HG02943 (cell line): ENCODE measurements around the gene CLRN1.
"Not testable (repeated sequence)": the region's sequence is repeated elsewhere in the genome, so short reads cannot be mapped to it uniquely, and the experiment has no call there.

Source experiments
- ATAC-seq: cut with Tn5 transposase; IDR thresholded peaks from one replicate; pipeline ENCODE4 v1.9.1; 2021; ENCODE audit warnings: mild to moderate bottlenecking, low read depth, moderate library complexity; ENCODE audit not compliant: unreplicated experiment

CLRN1 gene

DNA sequence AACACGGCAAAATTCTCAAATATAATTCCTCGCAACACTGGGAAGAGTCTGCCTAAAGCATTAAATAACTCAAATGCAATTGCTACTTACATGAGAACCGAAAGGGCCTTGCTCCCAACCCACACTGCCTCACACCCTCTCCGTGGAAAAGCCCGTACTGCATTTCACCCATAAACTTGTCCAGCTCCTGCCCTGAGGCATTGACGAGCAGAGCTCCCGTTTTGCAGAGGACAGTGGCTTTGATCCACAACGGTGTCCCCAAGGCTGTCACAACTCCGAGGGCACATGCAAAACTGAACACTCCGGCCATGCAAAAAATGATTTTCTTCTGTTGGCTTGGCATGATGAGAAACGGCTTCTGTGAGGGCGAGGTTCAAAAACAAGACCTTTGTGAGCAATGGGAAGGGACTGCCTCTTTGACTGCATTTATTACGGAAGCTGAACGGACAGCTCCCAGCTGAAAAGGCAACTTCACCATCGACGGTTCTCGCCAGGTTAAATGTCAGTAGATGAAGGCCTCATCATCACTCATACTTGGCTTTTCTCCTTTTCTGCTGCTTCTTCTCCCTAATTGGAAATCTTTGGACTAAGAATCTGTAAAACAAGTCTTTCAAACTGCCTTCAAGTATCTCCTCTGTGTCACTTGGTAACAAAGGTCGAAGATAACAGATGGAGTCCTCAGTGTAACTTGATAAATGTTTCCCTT is at the start of gene CLRN1:
Gene CLRN1 (minus strand): TSS at position 362 of the 706 bp plus-strand sequence. CDS start 19 bp downstream, at position 343.
- ATAC-seq = no peak

DNA sequence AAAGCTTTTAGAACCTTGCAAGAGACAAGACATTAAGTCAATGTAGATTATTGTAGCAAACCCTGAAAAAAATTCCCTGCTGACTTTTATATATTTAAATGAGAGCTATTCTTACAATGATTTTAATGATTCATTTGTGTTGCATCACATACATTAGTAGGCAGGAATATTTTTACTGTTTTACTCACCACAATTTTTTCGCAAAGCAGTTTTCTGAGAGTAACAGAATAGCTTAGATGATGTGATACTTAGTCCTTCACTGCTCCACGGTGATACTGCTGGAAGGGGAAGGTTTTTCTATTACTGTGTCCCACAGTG is 43.9 kb upstream of the CLRN1 start:
- no peak for ATAC-seq

- ATAC-seq = no peak
These were observed 43.4 kb upstream of the CLRN1 start for GRCh38 chr3:151015767-151016477.

DNA sequence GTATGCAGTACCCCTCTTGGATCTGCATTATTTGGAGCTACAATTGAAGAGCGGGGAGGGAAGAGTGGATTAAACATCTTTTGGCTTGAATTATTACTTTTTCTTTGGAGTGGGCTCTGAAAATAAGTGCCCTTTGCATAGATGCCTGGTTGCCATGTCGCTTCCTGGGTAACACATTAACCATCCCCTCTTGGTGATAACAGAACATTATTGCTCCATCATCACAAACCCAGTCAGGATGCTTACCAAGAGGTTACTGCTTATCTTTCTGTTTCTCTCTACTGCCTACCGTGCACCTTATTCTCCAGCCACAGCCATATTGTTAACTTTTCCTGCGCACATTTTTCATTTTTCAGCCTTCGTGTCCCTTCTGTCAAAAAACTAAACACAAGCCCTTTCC is 42.7 kb upstream of the CLRN1 start:
- ATAC-seq = no peak

DNA sequence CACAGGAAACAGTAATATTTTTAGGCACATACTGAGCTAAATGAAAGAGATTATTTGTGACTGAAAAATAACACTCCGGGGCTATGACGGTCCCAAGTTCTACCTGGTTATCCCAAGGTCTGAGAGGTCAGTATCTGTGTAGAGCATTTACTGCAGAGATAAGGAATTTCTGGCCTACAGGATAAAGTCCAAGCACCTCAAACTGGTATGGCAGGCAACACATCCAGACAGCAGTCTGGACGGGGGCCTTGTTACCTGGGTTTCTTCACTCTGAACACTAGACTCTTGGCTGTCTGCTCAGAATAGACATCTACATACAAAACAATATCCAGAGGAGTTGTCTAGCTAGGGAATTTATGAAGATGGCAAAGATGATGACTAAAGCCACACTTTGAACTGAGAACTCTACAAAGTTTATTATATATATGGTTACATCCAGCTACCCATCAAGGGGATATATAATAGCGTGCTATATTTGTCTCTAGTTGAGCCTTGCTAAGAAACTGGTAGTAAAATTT is 42.0 kb upstream of the CLRN1 start:
- no peak for ATAC-seq

DNA sequence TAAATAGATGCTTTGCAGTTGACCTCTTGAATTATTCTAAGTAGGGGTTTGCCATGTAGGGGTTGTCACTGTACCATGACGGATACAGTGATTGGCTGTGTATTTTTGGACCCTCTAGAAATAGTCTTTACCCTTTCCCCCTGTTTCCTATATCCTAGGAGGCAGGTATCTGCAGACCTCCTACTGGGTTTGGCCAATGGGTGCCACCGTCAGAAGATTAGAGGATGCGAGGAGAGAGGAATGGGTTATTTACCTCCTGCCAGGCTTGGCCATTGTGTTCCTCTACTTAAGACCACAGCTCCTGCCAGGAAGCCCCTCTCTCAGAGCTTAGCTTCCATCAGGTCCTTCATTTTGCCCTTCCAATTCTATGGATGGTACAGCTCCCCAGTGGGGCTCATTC is 40.2 kb upstream of the CLRN1 start:
- ATAC-seq = no peak

- ATAC-seq = no peak
These were observed 38.9 kb upstream of the CLRN1 start for GRCh38 chr3:151011427-151011826.

DNA sequence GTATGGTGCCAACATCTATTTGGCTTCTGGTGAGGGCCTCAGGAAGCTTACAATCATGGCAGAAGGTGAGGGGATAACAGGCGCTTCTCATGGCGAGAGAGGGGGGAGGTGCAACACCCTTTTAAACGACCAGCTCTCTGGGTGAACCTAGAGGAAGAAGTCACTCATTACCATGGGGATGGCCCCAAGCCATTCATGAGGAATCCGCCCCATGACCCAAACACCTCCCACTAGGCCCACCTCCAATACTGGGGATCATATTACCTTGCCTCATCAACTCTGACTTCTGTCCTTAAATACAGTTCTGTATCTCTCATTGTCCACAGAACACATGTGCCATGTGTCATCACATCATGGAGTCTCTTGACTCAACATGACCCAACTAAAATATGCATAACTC is 37.5 kb upstream of the CLRN1 start:
- ATAC-seq = no peak

GRCh38 chr3:151009430-151009829 is 36.9 kb upstream of the CLRN1 start:
- no peak for ATAC-seq

DNA sequence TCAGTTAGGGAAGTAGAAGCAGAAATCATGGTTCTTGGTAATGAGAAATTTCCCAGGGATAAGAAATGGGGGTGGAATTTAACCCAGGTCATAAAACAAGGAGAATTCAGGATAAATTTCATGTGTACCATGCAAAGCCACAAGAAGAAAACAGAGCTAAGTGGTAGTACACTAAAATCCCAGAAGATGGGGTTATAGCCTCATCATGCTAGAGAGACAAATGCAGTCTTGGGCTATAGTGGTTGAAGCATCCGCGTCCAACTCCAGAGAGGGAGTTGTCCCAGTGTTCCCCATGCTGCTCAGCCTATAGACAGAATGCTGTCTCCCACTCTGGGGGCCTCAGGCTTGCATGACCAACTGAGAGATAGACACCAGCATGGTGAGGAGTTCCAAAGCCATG is 36.2 kb upstream of the CLRN1 start:
- no peak for ATAC-seq

DNA sequence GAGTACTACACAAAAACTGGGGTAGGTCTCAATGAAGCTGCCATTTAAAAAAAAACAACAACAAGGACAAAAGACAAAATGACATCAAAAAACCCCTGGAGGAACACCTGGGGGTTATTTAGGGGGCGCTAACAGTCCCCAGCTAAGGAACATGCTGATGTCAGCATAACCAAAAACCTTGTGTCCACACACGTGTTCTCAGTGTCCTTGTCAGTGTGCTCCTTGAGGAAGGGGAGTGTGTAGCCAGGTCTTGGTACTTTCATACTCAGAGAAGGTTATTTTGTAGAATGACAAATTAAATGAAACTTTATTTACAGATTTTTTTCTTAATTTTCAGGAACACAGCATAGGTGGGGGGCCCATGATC is 31.2 kb upstream of the CLRN1 start:
- ATAC-seq = no peak

- ATAC-seq = no peak
These were observed 30.7 kb upstream of the CLRN1 start for GRCh38 chr3:151003029-151003767.

DNA sequence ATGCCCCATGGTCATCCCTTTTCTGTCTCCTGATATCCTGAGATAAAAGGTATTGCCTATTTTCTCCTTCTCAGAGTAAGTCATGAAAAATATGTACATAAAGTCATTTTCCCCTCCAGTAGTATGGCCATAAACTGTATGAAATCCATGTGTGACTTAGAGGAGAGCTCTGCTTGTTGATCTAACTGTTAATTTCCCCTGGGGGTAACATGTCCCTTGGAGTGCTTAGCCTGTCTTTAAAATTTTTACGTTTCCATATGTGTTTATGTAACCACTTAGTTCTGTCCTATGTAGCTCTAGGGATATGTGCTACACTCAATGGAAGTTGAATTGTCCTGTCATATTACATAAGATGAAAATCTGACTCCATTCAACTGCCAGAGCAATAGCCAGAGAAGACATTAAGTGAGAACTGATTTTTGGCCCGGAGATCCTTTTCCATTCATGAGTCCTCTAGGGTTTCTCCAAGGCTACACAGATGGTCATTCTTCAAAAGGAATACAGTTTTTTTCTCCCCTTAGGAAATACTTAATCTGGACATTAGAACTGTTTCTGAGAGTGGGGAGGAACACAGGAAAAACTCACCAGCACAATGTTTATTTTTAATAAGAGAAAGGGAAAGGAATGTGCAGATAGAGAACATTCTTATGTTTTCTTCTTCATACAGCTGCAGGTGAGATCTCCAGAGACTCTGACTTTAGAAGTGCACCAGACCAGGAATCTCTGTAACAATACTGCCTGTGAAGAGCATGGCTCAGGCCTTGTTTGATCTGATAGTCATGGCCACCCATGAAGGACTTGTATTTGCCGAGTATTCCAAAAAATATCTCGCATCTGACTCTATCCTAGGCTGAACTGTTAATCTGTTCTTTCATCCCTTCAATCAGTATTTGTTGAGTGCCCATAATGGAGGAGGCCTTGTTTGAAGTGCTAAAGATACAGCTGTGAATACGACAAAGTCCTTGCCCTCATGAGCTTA is 29.8 kb upstream of the CLRN1 start:
- ATAC-seq = no peak

DNA sequence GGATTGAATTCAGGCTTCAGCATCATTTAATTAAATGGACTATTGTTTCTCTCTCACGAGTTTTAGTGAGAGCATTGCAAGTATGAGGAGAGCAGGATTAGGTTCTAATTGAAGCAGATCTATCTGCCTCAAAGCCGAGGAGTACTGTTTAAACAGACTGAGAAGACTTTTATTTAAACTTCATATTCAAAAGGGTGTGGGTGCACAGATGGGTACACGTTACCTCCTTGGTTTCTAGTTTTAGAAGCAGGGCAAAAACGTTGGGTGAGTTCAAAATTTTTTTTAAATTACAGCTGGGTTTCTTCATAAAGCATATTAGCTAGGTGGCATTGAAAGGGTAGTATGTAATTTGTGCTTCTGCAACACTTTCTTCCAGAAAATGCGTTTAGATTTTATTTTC is 26.5 kb upstream of the CLRN1 start:
- no peak for ATAC-seq

DNA sequence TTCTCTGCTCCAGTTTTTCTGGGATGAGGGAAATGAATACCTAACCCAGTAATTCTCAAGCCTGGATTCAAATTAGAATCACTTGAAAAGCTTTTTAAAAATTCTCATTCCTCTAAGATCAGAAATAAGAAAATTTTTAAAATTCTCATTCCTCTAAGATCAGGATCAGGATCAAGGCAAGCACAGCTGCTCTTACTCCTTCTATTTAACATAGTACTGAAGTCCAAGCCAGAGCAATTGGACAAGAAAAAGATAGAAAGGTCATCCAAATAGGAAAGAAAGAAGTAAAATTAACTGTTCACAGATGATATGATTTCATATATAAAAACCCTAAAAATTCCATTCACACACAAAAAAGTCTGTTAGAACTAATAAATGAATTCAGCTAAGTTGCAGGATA is 24.2 kb upstream of the CLRN1 start:
- ATAC-seq = no peak

DNA sequence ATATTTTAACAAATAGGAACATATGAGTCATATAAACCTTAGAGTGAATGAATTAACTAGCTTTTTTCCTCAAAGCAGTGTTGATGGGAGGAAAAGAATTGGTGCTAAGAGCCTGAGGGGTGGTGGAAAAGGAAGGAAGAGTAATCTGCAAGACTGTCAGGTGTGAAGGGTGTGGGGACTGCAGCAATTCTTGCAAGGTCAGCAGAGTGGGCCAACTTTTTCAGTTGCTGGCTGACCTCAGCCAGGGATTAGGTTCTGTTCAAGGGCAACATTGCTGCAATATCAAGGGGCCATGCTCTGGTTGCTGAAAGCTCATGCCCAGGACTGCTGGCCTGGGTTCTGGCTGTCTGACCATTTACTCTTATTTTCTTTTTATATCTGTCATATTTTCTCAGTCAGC is 23.0 kb upstream of the CLRN1 start:
- ATAC-seq = no peak

GRCh38 chr3:150989208-150989607 is 16.7 kb upstream of the CLRN1 start:
- no peak for ATAC-seq

DNA sequence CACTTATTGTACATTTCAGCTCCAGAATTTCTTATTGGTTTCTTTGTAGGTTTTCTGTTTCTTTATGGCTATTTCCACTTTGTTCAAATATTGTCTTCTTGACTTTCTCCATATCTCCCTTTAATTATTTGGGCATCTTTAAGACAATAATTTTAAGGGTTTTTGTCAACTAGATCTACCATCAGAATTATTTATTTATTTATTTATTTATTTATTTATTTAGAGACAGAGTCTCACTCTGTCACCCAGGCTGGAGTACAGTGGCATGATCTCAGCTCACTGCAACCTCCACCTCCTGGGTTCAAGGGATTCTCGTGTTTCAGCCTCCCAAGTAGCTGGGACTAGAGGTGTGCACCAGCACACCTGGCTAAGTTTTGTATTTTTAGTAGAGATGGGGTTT is 15.9 kb upstream of the CLRN1 start:
- not testable (repeated sequence) for ATAC-seq

DNA sequence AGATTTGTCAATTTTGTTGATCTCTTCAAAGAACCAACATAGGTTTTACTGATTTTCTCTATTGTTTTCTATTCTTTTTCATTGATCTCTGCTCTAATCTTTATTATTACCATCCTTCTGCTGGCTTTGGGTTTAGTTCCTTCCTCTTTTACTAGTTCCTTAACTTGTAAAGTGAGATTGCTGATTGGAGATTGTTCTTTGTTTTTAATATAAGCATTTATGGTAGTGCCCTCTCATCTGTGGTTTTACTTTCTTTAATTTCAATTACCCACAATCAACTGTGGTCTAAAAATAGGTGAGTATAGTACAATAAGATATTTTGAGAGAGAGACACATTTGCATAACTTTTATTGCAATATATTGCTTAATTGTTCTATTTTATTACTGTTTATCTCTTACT is 13.2 kb upstream of the CLRN1 start:
- no peak for ATAC-seq

DNA sequence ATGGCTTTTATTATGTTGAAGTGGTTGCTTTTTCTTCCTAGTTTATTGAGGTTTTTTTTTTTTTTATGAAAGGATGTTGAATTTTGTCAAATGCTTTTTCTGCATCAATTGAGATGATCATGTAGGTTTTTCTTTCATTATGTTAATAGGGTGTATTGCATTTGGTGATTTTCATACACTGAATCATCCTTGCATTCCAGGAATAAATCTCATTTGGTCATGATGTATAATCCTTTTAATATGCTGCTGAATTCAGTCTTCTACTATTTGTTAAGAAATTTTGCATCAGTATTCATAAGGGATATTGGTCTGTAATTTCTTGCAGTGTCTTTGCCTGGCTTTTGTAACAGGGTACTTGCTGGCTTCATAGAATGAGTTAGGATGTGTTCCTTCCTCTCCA is 11.5 kb upstream of the CLRN1 start:
- no peak for ATAC-seq
